22Rv1 (cell line): Measurements from ENCODE around the gene C20orf204.

Experiments used
- H3K27ac ChIP-seq: fragments of 450-650 bp; 2 replicates; pipeline ENCODE4 v1.5.1; 2017
- CTCF ChIP-seq: fragments of 450-650 bp; IDR thresholded peaks from 2 replicates; pipeline ENCODE4 v1.5.1; 2017; ENCODE audit warnings: mild to moderate bottlenecking
- ZFX ChIP-seq: fragments of 450-650 bp; IDR thresholded peaks from 2 replicates; pipeline ENCODE4 v1.6.1; 2017; ENCODE audit warnings: antibody characterized with exemption, borderline replicate concordance

C20orf204 gene

GRCh38 chr20:64047046-64047389, 11.0 kb downstream of the C20orf204 start:
- TF ChIP-seq CTCF (no peak), ZFX (no peak)

GRCh38 chr20:64047968-64048401, 12.0 kb downstream of the C20orf204 start:
- TF ChIP-seq CTCF (no peak), ZFX (no peak)
- no peak overlapping the region for H3K27ac ChIP-seq

More at GRCh38 chr20:64047046-64047389, 11.0 kb downstream of the C20orf204 start:
- no peak overlapping the region for H3K27ac ChIP-seq

- TF ChIP-seq ZFX, result no peak
- no peak for TF ChIP-seq CTCF
Measured at GRCh38 chr20:64048402-64049044, 12.5 kb downstream of the C20orf204 start.

GRCh38 chr20:64049060-64049877, 13.3 kb downstream of the C20orf204 start, which contains the start of gene SOX18:
TSS of gene SOX18 (minus strand) at chr20:64049639. CDS start at chr20:64049516, 123 bp downstream.
- H3K27ac ChIP-seq, result no peak within 1 kb of the TSS
- TF ChIP-seq CTCF (peak; percentile 22; the same call in 1 of the 2 replicates), ZFX (no peak)

More at GRCh38 chr20:64048402-64049044, 12.5 kb downstream of the C20orf204 start:
- H3K27ac ChIP-seq, result no peak overlapping the region

- H3K27ac ChIP-seq, result no peak overlapping the region
- no peak for TF ChIP-seq CTCF
- TF ChIP-seq ZFX, result no peak
Measured at GRCh38 chr20:64049878-64050260, 13.9 kb downstream of the C20orf204 start.

GRCh38 chr20:64050261-64051032, 14.5 kb downstream of the C20orf204 start:
- TF ChIP-seq CTCF (no peak), ZFX (no peak)
- no peak overlapping the region for H3K27ac ChIP-seq

GRCh38 chr20:64051033-64051452, 15.1 kb downstream of the C20orf204 start:
- no peak overlapping the region for H3K27ac ChIP-seq
- TF ChIP-seq CTCF (no peak), ZFX (no peak)
